ENCODE measurements around the gene MOK.

MOK gene

GRCh38 chr14:102288139-102288538, 16.8 kb downstream of the MOK start:
- FAIRE-seq (no peak), DNase-seq (ENCODE audit: insufficient read length, low spot score) (no peak)

GRCh38 chr14:102285106-102285505, 19.9 kb downstream of the MOK start:
- DNase-seq (ENCODE audit: insufficient read length, low spot score) (no peak), FAIRE-seq (no peak)

GRCh38 chr14:102283631-102284129, 21.3 kb downstream of the MOK start:
- no peak for FAIRE-seq
- DNase-seq (ENCODE audit: insufficient read length, low spot score), result no peak

GRCh38 chr14:102282751-102283465, 22.1 kb downstream of the MOK start:
- FAIRE-seq (no peak), DNase-seq (ENCODE audit: insufficient read length, low spot score) (no peak)

GRCh38 chr14:102280376-102280962, 24.5 kb downstream of the MOK start:
- DNase-seq (ENCODE audit: insufficient read length, low spot score) (peak; percentile 81), FAIRE-seq (peak; percentile 93)

GRCh38 chr14:102279688-102280348, 25.1 kb downstream of the MOK start:
- DNase-seq (ENCODE audit: insufficient read length, low spot score) (peak; percentile 86), FAIRE-seq (peak; percentile 99)

- no peak for FAIRE-seq
- no peak for DNase-seq (ENCODE audit: insufficient read length, low spot score)
Measured at GRCh38 chr14:102279282-102279681, 25.7 kb downstream of the MOK start.

GRCh38 chr14:102278631-102278935, 26.4 kb downstream of the MOK start:
- DNase-seq (ENCODE audit: insufficient read length, low spot score), result no peak
- FAIRE-seq, result peak; percentile 52

- no peak for DNase-seq (ENCODE audit: insufficient read length, low spot score)
- FAIRE-seq, result no peak
Measured at GRCh38 chr14:102277874-102278630, 26.9 kb downstream of the MOK start.

GRCh38 chr14:102275866-102276265, 29.1 kb downstream of the MOK start:
- no peak for DNase-seq (ENCODE audit: insufficient read length, low spot score)
- no peak for FAIRE-seq

- DNase-seq (ENCODE audit: insufficient read length, low spot score), result no peak
- FAIRE-seq, result no peak
Measured at GRCh38 chr14:102272392-102272791, 32.6 kb downstream of the MOK start.

- FAIRE-seq (no peak), DNase-seq (ENCODE audit: insufficient read length, low spot score) (no peak)
Measured at GRCh38 chr14:102264775-102265174, 40.2 kb downstream of the MOK start.

GRCh38 chr14:102264355-102264754, 40.6 kb downstream of the MOK start:
- DNase-seq (ENCODE audit: insufficient read length, low spot score) (no peak), FAIRE-seq (no peak)

GRCh38 chr14:102262929-102263462, 42.0 kb downstream of the MOK start:
- FAIRE-seq (peak; percentile 9), DNase-seq (ENCODE audit: insufficient read length, low spot score) (peak; percentile 38)

- no peak for DNase-seq (ENCODE audit: insufficient read length, low spot score)
- FAIRE-seq, result no peak
Measured at GRCh38 chr14:102258136-102258535, 46.8 kb downstream of the MOK start.

GRCh38 chr14:102256716-102257115, 48.2 kb downstream of the MOK start:
- DNase-seq (ENCODE audit: insufficient read length, low spot score) (no peak), FAIRE-seq (no peak)

- DNase-seq (ENCODE audit: insufficient read length, low spot score) (no peak), FAIRE-seq (no peak)
Measured at GRCh38 chr14:102255401-102256190, 49.4 kb downstream of the MOK start.

- DNase-seq (ENCODE audit: insufficient read length, low spot score) (no peak), FAIRE-seq (no peak)
Measured at GRCh38 chr14:102252834-102253801, 51.8 kb downstream of the MOK start.

- FAIRE-seq, result no peak
Measured at GRCh38 chr14:102251161-102251560, 53.8 kb downstream of the MOK start.

More at GRCh38 chr14:102251161-102251560, 53.8 kb downstream of the MOK start:
- DNase-seq (ENCODE audit: insufficient read length, low spot score), result no peak

Measured in HTR-8/SVneo (cell line).